ENCODE results near the gene THRAP3.

GRCh38 chr1:36354486-36354885 lies 130.2 kb downstream of the THRAP3 start:
- no peak for TF ChIP-seq POLR2A (IDR thresholded peaks at IDR 0.05; ENCODE audit: low read depth, low read length)
- TF ChIP-seq POLR2AphosphoS5 (IDR thresholded peaks at IDR 0.05; ENCODE audit: low read depth, low read length) = no peak
- no peak for TF ChIP-seq TAF1 (IDR thresholded peaks at IDR 0.05; ENCODE audit: borderline replicate concordance, low read depth, low read length)

Data from GM12892 (cell line).